Measurements from ENCODE around the gene GCNA.
"Not testable (repeated sequence)": the region's sequence is repeated elsewhere in the genome, so short reads cannot be mapped to it uniquely, and the experiment has no call there.

GCNA gene

DNA sequence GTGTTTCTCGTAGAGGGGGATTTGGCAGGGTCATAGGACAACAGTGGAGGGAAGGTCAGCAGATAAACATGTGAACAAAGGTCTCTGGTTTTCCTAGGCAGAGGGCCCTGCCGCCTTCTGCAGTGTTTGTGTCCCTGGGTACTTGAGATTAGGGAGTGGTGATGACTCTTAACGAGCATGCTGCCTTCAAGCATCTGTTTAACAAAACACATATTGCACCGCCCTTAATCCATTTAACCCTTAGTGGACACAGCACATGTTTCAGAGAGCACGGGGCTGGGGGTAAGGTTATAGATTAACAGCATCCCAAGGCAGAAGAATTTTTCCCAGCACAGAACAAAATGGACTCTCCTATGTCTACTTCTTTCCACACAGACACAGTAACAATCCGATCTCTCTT lies 66.2 kb downstream of the GCNA start:
- not testable (repeated sequence) for DNase-seq

DNA sequence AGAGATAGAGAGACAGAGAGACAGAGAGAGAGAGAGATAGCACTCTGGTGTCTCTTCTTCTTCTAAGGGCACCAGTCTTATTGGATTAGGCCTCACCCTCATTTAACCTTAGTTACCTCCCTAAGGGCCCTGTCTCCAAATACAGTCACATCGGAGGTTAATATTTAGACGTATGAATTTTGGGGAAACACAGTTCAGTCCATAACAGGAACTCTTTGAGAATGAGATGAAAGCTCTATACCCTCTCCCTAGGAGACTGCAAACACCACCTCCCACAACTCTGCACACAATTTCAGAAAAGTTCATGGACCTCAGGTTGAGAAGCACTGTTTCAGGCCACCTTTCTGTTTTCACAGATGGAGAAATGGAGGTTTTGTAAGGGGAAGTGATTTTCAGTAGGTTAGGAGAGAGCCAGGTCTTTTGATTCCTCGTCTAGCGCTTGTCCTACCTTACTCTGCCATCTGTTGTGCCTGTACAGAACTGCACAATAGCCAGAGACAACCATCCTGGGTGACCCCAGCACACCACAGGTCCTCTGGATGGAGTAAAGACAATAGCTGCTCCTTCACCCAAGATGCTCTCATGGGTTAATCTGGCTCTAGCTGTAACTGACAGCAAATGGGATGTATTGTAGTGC lies 72.2 kb downstream of the GCNA start:
- DNase-seq, result no peak

DNA sequence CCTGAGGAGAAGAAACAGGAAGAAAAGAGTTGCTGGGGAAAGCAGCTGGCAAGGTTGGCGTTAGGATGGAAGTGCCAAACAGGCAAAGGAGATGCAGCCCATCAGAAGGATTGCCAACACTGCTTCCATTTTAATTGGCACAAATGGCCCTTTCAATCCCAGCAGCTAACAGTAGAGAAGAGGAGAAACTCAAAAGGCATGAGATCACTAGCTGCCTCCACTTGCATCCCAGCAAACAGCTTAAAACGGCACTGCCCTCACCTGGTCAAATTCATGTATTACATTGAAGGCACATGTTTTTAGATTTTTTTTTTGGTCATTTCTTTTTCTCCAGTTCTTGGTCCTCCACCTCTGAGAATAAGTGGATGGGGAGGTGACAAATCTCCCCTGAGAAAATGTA lies 74.2 kb downstream of the GCNA start:
- peak; percentile 49 for DNase-seq

DNA sequence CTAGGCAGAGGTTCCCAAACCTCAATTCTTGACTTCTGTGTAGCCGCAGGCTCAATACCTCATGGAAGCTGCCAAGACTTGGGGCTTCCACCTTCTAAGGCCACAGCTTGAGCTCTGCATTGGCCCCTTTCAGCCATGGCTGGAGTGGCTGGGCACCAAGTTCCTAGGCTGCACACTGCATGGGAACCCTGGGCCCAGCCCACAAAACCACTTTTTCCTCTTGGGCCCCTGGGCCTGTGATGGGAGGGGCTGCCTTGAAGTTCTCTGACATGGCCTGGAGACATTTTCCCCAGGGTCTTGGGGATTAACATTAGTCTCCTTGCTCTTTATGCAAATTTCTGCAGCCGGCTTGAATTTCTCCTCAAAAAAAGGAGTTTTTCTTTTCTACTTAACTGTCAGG lies 75.1 kb downstream of the GCNA start:
- no peak for DNase-seq

DNA sequence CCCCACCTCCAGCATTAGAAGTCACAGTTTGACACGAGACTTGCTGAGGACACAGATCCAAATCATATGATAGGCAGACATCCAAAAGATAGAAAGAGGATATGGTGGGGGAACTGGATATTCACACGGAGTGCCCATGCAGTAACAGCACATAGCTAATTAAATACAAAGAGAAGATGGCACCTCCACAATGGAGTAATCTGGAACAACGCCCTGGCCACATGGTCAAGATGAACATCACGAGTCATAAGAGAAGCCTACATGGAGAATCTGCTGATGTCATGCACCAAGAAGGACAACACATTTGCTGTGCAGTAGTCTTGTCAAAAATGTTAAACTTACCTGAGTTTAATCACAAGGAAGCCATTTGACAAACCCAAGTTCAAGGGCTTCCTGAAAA lies 79.0 kb downstream of the GCNA start:
- no peak for DNase-seq

DNA sequence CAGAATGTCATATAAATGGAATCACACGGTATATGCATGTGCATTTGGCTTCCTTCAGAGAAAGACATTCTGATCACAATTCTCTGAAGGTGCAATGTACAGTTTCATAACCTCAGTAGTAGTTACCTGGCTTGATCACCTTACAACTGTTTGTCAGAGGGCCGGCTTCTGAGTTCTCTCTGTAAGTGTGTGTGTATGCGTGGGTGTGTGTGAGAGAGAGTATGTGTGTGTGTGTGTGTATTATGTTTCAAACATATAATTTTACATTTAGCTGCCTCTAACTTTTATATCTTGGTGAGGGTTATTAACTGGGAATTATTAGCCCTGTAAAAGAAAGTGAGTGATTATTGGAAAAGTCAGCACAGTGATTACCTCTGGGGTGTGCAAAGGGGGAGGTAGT lies 81.1 kb downstream of the GCNA start:
- DNase-seq, result no peak

DNA sequence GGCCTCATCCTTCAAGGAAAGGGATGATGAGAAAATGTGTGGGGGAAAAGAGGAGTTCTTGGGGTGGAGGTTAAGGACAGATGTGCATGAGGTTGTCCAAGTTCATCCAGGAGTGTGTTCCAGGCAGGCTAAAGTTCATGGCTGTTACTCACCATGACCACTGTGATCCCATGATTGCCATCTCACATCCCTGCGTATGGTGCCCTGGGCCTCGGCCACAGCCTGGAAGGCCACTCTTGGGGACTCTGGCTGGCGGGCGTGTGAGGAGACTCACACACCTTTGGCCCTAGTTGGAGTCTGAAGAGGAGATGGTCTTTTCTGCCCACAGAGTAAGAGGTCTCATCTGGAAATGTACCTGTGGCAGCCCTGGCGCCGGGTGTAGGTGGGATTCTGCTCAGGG lies 81.7 kb downstream of the GCNA start:
- no peak for DNase-seq

DNA sequence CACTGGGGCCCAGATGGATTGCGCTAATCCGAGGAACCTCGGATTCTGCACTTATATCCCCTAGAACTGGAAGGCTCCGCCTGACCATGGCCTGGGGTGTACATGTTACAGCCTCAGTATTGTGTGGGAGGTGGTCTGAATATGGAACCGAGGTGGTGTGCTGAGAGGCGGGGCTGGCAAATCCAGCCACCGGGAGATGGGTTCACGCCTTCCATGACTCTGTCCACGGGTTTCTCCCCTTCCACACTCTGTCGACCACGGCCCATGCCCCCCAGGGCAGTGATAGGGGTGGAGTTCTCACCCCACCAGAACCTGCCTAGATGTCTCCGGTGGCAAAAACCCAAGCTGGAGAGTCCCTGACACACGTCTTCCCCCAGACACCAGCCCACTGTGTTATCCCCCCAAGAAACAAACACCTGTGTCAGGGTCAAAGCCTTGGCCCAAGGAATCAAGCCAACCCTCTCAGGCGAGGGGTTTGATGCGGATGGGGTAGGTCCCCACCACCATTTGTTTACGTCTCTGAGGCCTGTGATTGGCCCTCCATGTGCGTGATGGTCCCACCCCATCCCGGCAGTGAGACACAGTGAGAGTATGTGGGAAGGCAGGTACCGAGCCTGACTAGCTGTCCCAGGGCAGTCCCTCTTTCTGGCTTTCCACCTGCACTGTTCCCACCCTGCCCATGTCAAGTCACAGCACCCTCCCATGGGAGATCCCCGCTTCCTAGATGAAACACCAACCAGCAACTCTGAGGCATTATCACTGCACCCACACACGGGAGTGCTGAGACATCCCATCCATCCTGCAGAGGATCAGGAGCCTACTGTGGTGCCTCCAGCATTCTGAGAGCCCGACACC lies 82.6 kb downstream of the GCNA start:
- no peak for DNase-seq

DNA sequence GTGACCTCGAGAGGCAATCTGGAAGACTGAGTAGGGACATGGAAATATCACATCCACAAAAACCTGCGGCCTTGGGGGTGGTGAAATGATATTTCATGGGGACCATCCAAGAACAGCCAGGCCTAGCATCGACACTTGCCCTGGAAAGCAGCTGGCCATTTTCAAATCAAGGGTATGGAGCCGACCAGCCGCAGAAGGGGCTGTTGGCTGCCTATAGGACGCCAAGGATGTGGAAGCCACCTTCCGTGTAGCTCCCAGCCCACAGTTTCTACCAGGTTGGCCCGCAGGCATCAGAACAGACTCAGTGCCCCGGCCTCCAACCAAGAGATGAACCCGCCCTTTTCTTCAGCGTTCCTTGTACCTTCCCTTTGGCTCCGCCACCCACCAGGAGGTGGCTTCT lies 83.7 kb downstream of the GCNA start:
- no peak for DNase-seq

DNA sequence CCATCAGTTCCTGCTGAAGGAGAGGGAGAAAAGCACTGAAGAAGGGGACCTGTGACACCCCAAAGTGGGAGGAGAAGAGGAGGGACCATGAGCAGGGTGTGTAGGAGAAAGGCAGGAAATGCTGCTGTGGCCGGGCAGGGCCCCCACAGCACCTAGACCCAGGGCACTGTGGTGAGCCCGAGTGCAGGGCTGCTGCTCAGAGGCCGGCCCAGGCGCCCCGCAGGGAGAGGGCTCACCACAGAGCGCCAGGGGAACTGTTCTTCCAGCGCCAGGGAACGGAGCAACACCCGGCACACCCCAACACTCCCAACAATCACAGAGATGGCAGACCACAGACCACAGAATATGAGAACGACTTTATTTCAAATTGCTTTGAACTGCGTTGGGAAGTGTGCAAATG lies 84.4 kb downstream of the GCNA start:
- not testable (repeated sequence) for DNase-seq

Data from EL (cell line).